CD4-positive, alpha-beta T cell treated with Interleukin-15 for 1 hour (primary cell): Measurements from ENCODE around the gene ID3.
A peak's percentile ranks its signal among the peaks of the same experiment; 100 is the strongest.
"Not testable (repeated sequence)": the region's sequence is repeated elsewhere in the genome, so short reads cannot be mapped to it uniquely, and the experiment has no call there.

Experiments
- DNase-seq: peaks from one replicate; pipeline ENCODE4 v3.0.0-alpha.2; 2020

ID3 gene

DNA sequence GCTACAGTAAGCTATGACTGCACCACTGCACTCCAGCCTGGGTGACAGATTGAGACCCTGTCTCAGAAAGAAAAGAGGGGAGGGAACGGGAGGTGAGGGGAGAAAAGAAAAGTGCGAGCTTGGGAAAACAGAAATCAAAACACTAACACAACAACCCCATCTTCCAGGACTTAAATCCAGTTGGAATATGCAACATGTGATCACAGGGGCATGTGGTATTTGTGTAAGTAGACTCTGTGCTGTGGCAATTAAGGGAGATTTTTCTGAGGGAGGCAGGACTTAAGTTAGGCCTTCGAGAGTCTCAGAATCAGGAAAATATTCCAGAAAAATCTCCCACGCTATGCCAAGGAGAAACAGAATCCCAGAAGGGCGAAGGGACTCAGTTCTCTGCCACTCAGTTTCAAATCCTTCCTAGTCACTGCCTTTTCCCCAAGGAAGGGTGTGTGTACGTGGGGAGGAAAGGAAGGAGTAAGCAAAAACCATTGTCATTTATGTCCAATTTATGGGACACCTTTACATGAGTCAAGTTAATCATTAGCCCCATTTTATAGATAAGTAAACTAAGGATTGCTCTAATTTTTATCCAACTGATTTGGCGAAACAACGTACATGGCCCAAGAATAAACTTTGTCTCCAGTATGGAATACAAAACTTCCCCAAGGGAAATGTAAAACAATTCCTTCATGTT, 12.3 kb downstream of the ID3 start:
- DNase-seq: no peak

DNA sequence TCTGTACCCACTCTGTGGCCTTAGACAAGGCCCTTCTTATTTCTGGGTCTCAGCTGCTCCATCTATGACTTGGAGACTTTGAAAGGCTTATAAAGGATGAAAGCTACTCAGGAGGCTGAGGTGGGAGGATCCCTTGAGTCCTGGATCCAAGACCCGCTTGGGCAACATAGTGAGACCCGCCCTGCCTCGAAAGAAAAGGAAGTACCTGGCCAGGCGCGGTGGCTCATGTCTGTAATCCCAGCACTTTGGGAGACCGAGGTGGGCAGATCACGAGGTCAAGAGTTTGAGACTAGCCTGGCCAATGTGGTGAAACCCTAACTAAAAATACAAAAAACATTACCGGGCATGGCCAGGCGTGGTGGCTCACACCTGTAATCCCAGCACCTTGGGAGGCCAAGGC, 13.4 kb downstream of the ID3 start:
- DNase-seq: no peak

DNA sequence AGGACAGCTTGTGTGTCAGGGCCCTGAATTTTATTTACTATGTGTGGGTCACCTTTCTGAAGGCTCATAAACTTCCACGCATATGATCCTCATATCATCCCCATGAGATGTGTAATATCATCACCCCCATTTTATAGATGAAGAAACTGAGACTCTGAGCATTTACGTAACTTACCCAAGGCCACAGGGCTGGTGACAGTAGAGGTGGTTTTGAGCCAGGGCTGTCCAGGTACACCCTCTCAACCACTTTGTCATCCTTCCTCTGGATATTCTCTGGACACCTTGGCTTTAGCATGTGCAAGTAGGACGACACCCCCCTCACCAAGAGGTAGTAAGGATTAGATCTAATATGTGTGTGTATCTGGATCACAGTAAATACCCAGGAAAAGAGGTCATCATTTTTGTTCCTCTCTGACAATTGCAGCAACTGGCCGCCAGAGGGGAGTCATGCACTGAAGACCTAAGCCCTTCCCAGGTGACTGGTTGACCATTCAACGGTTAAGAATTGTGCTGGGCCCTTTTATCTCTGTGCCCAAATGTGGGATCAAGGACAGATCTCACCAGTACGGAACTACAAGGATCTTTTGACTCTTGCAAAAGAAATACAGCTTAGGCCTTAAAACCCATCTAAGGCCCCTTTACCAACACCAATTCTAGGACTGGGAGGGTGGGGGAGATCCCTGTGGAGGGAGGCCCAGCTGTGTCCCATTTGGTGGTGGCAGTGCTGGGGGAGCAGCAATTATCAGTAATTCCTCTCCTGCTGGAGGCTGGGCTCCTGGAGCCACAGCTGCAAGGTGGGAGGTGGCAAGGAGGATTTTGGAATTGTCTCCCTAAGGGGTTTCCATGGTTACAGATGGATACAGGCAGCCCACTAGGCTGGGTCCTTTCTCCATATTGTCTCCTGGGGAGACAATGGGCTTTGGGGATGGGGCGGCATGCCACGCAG, 14.6 kb downstream of the ID3 start:
- peak; percentile 71 for DNase-seq

DNA sequence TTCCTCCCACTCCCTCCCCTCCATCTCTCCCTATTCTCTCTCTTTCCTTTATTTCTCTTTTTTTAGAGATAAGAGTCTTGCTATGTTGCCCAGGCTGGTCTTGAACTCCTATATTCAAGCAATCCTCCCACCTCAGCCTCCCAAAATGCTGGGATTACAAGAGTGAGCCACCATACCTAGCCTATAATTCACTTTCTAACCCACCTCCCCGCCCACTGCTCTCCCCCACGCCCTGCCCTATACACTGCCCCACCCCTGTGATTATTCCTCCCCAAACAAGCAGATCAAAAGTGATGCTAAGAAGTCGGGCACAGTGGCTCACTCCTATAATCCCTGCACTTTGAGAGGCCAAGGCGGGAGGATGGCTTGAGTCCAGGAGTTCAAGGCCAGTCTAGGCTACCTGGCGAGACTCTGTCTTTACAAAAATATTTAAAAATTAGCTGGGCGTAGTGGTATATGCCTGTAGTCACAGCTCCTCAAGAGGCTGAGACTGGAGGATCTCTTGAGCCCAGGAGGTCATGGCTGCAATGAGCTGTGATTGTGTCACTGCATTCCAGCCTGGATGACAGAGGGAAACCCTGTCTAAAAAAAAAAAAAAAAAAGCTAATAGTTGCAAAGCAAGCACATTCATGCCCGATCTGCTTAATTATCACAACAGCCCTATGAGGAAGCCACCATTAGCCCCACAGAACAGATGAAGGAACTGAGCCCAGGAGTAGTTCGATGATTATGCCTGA, 15.4 kb downstream of the ID3 start:
- no peak for DNase-seq

GRCh38 chr1:23542940-23543339, 16.4 kb downstream of the ID3 start:
- DNase-seq: not testable (repeated sequence)

GRCh38 chr1:23539698-23540266, 19.5 kb downstream of the ID3 start:
- peak; percentile 94 for DNase-seq

GRCh38 chr1:23537296-23537973, 21.9 kb downstream of the ID3 start:
- DNase-seq: no peak

GRCh38 chr1:23533246-23534023, 25.9 kb downstream of the ID3 start:
- DNase-seq: peak; percentile 32

DNA sequence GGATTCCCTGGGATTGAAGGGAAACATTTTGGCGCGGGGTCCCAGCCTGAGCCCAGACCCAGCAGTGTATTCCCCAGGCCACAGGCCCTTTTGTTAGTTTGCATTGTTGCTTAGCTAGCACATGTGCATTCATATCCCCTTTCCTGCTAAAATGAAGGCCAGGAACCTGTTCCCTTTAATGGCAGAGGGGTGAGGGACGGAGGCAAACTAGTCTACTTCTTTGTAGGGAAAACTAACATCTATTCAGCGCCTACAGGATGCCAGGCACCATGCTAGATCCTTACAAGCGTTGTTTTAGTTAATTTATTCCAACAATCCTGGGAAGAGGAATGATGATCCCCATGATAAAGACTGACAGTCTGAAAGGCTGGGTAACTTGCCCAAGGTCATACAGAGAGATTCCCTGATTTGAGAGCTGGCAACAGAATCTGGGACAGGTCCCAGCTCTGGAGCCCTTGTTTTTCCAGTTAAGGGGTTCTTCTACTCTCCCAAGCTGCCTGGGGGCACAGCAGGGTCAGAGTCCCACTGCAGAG, 27.7 kb downstream of the ID3 start:
- DNase-seq: no peak

- peak; percentile 88 for DNase-seq
Measured at GRCh38 chr1:23530747-23531561, 28.3 kb downstream of the ID3 start, which contains the start of gene E2F2. TSS of gene E2F2 (minus strand) at chr1:23531233. CDS start at chr1:23530793, 440 bp downstream.

DNA sequence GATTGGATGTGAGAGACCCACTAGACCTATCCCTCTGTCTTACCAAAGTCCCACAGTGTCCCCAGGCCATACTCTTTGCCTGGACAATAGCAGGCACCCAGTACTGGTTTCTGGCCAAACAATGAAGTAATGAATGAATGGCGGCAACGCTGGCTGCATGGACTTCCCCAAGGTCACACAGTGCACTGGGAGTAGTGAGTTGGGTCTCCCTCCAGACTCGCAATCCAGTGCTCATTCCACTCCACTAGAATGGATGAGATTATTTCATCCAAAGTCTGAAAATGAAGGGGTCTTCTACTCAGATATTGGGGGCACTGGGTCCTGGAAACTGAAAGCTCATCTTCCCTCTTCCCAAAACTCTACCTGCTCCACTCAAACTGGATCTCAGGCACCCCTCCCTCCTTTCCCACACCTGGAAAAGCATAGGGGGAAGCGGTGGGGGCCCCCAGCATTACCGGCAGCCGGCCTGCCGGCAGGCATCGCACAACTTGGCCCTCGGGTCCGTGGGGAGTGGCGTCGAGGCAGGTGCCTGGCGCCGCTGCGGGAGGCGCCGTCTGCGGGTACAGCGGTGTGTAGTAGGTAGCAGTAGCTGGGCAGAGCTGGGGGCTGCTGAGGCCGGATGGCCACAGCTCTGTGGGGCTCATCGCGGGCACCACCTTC, 29.1 kb downstream of the ID3 start:
- DNase-seq: no peak

GRCh38 chr1:23529146-23530086, 29.9 kb downstream of the ID3 start:
- no peak for DNase-seq

GRCh38 chr1:23528250-23528978, 30.9 kb downstream of the ID3 start:
- peak; percentile 78 for DNase-seq

GRCh38 chr1:23527900-23528249, 31.4 kb downstream of the ID3 start:
- no peak for DNase-seq

DNA sequence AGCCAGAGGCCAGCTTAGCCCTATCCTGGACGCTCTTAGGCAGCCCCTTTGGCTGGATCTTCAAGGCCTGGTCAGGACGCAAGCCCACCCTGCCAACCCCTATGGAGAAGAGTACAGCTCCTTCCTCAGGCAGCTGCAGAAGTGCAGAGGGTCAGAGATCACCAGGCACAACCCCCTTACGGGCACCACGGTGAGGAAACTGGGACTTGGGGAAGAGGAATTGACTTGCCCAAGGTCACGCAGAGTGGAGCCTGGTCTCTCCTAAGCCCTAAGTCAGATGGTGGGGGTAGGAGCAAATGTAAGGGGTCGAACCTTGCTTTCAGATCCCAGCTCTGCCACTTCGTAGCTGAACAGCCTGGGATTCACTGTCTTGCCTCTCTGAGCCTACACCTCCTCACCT, 31.9 kb downstream of the ID3 start:
- no peak for DNase-seq

- DNase-seq: no peak
Measured at GRCh38 chr1:23526329-23527041, 32.8 kb downstream of the ID3 start.

- peak; percentile 36 for DNase-seq
Measured at GRCh38 chr1:23525558-23526250, 33.6 kb downstream of the ID3 start.
